IPS DF 19.7 (cell line): ENCODE data around the gene PCDHGA11.
"Not testable (repeated sequence)": the region's sequence is repeated elsewhere in the genome, so short reads cannot be mapped to it uniquely, and the experiment has no call there.

Experiments used
- DNase-seq: peaks from one replicate; pipeline ENCODE4 v3.0.0-alpha.2; 2013; ENCODE audit warnings: low read depth, low spot score

Gene PCDHGA11

DNA sequence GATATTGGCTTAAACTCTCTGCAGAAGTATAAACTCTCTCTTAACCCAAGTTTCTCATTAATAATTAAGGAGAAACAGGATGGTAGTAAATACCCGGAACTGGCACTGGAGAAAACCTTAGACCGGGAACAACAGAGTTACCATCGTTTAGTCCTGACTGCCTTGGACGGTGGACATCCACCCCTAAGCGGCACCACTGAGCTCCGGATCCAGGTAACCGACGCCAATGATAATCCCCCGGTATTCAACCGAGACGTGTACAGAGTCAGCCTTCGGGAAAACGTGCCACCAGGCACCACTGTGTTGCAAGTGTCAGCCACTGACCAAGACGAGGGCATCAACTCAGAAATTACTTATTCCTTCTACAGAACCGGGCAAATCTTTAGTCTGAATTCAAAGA is 22.2 kb upstream of the PCDHGA11 start:
- DNase-seq, result no peak

DNA sequence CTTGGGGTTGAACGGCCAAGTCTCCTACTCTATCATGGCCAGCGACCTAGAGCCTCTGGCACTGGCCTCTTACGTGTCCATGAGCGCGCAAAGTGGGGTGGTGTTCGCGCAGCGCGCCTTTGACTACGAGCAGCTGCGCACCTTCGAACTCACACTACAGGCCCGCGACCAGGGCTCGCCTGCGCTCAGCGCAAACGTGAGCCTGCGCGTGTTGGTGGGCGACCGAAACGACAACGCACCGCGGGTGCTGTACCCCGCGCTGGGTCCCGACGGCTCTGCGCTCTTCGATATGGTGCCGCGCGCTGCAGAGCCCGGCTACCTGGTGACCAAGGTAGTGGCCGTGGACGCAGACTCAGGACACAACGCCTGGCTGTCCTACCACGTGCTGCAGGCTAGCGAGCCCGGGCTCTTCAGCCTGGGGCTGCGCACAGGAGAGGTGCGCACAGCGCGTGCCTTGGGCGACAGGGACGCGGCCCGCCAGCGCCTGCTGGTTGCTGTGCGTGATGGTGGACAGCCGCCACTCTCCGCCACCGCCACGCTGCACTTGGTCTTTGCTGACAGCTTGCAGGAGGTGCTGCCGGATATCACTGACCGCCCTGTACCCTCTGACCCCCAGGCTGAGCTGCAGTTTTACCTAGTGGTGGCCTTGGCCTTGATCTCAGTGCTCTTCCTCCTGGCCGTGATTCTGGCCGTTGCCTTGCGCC is 21.1 kb upstream of the PCDHGA11 start:
- DNase-seq, result no peak

DNA sequence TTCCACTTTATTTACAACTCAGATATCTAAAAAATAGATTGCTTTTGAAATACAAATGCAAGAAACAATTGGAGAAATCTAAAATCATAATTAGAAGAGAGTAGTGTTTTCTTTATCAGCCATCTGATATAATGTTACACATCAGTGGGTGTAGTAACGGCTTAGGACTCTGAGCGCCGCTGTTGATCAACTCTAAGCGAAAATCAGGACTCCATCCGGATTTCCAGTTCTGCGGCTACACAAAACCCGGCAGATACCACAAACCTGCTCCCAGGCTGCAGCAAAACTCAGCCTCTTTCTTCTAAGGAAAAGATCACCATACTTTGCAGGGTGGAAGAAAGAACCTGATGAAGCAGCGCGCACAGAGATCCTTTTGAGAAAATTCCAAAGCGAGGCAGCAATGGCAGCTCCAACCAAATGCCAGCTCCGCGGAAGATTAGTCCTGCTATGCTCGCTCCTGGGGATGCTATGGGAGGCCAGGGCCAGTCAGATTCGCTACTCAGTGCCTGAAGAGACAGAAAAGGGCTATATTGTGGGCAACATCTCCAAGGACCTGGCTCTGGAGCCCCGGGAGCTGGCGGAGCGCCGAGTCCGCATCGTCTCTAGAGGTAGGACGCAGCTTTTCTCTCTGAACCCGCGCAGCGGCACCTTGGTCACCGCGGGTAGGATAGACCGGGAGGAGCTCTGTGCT is 18.2 kb upstream of the PCDHGA11 start, which contains the start of gene PCDHGA9:
Gene PCDHGA9 (plus strand): TSS at position 226 of the 691 bp plus-strand sequence. CDS start 175 bp downstream, at position 401.
- DNase-seq, result no peak

- DNase-seq, result no peak
Observed at GRCh38 chr5:141403387-141403786, 17.5 kb upstream of the PCDHGA11 start.

DNA sequence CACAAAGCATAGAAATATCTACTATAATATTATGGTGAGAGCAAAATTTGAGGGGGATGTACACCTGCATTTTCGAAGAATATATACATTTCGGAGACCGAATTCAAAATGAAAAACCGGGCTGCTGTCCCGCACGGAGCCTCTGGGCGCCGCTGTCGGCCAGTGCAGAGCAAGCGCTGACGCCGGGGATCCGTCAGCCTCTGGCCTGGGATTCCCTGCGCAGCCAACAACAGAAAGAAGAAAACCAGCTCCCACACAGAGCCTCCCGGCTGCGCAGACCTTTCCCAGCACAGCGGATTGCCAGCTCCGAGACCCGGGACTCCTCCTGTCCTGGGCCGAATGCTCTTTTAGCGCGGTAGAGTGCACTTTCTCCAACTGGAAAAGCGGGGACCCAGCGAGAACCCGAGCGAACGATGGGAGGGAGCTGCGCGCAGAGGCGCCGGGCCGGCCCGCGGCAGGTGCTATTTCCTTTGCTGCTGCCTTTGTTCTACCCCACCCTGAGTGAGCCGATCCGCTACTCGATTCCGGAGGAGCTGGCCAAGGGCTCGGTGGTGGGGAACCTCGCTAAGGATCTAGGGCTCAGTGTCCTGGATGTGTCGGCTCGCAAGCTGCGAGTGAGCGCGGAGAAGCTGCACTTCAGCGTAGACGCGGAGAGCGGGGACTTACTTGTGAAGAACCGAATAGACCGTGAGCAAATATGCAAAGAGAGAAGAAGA is 12.9 kb upstream of the PCDHGA11 start, which contains the start of gene PCDHGB6:
Gene PCDHGB6 (plus strand): TSS at position 232 of the 716 bp plus-strand sequence. CDS start 182 bp downstream, at position 414.
- not testable (repeated sequence) for DNase-seq

DNA sequence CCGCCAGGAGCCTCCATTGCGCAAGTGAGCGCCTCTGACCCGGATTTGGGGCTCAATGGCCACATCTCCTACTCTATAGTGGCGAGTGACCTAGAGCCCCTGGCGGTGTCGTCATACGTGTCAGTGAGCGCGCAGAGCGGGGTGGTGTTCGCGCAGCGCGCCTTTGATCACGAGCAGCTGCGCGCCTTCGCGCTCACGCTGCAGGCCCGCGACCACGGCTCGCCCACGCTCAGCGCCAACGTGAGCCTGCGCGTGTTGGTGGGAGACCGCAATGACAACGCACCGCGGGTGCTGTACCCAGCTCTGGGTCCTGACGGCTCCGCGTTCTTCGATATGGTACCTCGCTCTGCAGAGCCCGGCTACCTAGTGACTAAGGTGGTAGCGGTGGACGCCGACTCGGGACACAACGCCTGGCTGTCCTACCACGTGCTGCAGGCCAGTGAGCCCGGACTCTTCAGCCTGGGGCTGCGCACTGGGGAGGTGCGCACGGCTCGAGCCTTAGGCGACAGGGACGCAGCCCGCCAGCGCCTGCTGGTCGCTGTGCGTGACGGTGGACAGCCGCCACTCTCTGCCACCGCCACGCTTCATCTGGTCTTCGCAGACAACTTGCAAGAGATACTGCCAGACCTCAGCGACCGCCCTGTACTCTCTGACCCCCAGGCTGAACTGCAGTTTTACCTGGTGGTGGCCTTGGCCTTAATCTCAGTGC is 11.1 kb upstream of the PCDHGA11 start:
- no peak for DNase-seq

GRCh38 chr5:141411575-141411974 is 9.3 kb upstream of the PCDHGA11 start:
- no peak for DNase-seq

- DNase-seq, result no peak
Observed at GRCh38 chr5:141412854-141413539, 7.9 kb upstream of the PCDHGA11 start, which contains the start of gene PCDHGA10. TSS of gene PCDHGA10 (plus strand) at chr5:141412987. CDS start at chr5:141413176, 189 bp downstream.

DNA sequence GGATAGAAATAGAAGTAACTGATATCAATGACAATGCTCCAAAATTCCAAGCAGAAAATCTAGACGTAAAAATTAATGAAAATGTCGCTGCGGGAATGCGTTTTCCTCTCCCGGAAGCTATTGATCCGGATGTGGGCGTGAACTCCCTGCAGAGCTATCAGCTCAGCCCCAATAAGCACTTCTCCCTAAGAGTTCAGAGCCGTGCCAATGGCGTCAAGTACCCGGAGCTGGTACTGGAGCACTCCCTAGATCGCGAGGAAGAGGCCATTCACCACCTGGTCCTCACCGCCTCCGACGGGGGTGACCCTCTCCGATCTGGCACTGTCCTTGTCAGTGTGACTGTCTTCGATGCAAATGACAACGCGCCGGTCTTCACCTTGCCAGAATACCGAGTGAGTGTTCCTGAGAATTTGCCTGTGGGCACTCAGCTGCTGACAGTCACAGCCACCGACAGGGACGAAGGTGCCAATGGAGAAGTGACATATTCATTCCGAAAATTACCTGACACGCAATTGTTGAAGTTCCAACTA is 7.2 kb upstream of the PCDHGA11 start:
- DNase-seq, result no peak

DNA sequence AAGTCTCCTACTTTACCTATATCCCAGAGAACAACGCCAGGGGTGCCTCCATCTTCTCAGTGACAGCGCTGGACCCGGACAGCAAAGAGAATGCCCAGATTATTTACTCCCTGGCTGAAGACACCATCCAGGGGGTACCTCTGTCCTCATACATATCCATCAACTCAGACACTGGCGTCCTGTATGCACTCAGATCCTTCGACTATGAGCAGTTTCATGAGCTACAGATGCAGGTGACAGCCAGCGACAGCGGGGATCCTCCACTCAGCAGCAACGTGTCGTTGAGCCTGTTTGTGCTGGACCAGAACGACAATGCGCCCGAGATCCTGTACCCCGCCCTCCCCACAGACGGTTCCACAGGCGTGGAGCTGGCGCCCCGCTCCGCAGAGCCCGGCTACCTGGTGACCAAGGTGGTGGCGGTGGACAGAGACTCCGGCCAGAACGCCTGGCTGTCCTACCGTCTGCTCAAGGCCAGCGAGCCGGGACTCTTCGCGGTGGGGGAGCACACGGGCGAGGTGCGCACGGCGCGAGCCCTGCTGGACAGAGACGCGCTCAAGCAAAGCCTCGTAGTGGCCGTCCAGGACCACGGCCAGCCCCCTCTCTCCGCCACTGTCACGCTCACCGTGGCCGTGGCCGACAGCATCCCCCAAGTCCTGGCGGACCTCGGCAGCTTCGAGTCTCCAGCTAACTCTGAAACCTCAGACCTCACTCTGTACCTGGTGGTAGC is 6.1 kb upstream of the PCDHGA11 start:
- not testable (repeated sequence) for DNase-seq

DNA sequence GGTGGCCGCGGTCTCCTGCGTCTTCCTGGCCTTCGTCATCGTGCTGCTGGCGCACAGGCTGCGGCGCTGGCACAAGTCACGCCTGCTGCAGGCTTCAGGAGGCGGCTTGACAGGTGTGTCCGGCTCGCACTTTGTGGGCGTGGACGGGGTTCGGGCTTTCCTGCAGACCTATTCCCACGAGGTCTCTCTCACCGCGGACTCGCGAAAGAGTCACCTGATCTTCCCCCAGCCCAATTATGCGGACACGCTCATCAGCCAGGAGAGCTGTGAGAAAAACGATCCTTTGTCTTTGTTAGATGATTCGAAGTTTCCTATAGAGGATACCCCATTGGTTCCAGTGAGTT is 5.6 kb upstream of the PCDHGA11 start:
- not testable (repeated sequence) for DNase-seq

DNA sequence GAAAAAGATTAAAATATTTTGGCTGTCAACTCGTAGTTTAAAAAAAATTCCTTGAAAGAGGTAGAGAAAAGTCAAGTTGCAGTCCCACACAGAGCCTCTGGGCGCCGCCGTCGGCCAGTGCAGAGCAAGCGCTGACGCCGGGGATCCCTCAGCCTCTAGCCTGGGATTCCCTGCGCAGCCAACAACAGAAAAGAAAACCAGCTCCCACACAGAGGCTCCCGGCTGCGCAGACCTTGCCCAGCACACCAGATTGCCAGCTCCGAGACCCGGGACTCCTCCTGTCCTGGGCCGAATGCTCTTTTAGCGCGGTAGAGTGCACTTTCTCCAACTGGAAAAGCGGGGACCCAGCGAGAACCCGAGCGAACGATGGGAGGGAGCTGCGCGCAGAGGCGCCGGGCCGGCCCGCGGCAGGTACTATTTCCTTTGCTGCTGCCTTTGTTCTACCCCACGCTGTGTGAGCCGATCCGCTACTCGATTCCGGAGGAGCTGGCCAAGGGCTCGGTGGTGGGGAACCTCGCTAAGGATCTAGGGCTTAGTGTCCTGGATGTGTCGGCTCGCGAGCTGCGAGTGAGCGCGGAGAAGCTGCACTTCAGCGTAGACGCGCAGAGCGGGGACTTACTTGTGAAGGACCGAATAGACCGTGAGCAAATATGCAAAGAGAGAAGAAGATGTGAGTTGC is 3.2 kb upstream of the PCDHGA11 start, which contains the start of gene PCDHGB7:
Gene PCDHGB7 (plus strand): TSS at position 184 of the 679 bp plus-strand sequence. CDS start 183 bp downstream, at position 367.
- DNase-seq, result not testable (repeated sequence)

DNA sequence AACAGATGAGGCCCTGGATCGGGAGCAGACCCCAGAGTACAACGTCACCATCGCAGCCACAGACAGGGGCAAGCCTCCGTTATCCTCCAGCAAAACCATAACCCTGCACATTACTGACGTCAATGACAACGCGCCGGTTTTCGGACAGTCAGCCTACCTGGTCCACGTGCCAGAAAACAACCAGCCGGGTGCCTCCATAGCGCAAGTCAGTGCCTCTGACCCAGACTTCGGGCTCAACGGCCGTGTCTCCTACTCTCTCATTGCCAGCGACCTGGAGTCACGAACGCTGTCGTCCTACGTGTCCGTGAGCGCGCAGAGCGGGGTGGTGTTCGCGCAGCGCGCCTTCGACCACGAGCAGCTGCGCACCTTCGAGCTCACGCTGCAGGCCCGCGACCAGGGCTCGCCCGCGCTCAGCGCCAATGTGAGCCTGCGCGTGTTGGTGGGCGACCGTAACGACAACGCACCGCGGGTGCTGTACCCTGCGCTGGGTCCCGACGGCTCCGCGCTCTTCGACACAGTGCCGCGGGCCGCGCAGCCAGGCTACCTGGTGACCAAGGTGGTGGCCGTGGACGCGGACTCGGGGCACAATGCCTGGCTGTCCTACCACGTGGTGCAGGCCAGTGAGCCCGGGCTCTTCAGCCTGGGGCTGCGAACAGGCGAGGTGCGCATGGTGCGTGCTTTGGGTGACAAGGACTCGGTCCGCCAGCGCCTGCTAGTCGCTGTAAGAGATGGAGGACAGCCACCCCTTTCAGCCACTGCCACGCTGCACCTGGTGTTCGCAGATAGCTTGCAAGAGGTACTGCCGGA is 1.6 kb upstream of the PCDHGA11 start:
- no peak for DNase-seq

- DNase-seq, result no peak
Observed at GRCh38 chr5:141421489-141421855, 621 bp downstream of the PCDHGA11 start.

DNA sequence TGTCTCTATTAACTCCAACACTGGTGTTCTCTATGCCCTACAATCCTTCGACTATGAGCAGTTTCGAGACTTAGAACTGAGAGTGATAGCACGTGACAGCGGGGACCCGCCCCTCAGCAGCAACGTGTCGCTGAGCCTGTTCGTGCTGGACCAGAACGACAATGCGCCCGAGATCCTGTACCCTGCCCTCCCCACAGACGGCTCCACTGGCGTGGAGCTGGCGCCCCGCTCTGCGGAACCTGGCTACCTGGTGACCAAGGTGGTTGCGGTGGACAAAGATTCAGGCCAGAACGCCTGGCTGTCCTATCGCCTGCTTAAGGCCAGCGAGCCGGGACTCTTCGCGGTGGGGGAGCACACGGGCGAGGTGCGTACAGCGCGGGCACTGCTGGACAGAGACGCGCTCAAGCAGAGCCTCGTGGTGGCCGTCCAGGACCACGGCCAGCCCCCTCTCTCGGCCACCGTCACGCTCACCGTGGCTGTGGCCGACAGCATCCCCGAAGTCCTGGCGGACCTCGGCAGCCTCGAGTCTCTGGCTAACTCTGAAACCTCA is 2.0 kb downstream of the PCDHGA11 start:
- no peak for DNase-seq

DNA sequence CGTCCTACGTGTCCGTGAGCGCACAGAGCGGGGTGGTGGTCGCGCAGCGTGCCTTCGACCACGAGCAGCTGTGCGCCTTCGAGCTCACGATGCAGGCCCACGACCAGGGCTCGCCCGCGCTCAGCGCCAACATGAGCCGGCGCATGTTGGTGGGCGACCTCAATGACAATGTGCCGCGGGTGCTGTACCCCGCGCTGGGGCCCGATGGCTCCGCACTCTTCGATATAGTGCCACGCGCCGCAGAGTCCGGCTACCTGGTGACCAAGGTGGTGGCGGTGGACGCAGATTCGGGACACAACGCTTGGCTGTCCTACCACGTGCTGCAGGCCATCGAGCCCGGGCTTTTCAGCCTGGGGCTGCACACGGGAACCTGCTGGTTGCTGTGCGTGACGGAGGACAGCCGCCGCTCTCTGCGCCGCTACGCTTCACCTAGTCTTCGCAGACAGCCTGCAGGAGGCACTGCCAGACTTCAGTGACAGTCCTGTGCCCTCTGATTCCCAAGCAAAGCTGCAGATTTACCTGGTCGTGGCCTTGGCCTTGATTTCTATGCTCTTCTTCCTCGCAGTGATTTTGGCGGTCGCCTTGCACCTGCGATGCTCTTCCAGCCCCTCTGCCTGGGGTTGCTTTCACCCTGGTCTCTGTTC is 7.1 kb downstream of the PCDHGA11 start:
- DNase-seq, result no peak

DNA sequence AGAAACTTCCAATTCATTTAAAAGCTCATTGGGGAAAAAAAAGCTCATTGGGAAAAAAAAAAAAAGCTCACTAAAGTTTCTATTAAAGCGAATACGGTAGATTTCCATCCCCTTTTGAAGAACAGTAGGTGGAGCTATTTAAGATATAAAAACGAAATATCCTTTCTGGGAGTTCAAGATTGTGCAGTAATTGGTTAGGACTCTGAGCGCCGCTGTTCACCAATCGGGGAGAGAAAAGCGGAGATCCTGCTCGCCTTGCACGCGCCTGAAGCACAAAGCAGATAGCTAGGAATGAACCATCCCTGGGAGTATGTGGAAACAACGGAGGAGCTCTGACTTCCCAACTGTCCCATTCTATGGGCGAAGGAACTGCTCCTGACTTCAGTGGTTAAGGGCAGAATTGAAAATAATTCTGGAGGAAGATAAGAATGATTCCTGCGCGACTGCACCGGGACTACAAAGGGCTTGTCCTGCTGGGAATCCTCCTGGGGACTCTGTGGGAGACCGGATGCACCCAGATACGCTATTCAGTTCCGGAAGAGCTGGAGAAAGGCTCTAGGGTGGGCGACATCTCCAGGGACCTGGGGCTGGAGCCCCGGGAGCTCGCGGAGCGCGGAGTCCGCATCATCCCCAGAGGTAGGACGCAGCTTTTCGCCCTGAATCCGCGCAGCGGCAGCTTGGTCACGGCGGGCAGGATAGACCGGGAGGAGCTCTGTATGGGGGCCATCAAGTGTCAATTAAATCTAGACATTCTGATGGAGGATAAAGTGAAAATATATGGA is 9.7 kb downstream of the PCDHGA11 start, which contains the start of gene PCDHGA12:
Gene PCDHGA12 (plus strand): TSS at position 176 of the 782 bp plus-strand sequence. CDS start 253 bp downstream, at position 429.
- DNase-seq, result no peak
